Trophoblast cell (in vitro differentiated cells and primary cell): Measurements from ENCODE around the gene HS6ST2.

Experiments used
- DNase-seq, 2 donors: peaks; one replicate each; pipeline ENCODE4 v3.0.0-alpha.2; 2016
- H2AFZ ChIP-seq: 2 replicates; pipeline ENCODE4 v1.6.1; 2013; ENCODE audit warnings: low read length, moderate library complexity, mild to moderate bottlenecking; ENCODE audit not compliant: insufficient read depth, poor library complexity
- H2AK5ac ChIP-seq: 2 replicates; pipeline ENCODE4 v1.6.1; 2013; ENCODE audit warnings: mild to moderate bottlenecking, low read length
- H2BK120ac ChIP-seq: 2 replicates; pipeline ENCODE4 v1.6.1; 2013; ENCODE audit warnings: low read length, mild to moderate bottlenecking, moderate library complexity; ENCODE audit not compliant: insufficient read depth, poor library complexity
- H2BK12ac ChIP-seq: 2 replicates; pipeline ENCODE4 v1.6.1; 2013; ENCODE audit warnings: mild to moderate bottlenecking, low read length, moderate library complexity
- H2BK5ac ChIP-seq: 2 replicates; pipeline ENCODE4 v1.6.1; 2013; ENCODE audit warnings: low read length, low read depth, moderate library complexity, mild to moderate bottlenecking; ENCODE audit not compliant: poor library complexity
- H3K14ac ChIP-seq: 2 replicates; pipeline ENCODE4 v1.6.1; 2013; ENCODE audit warnings: mild to moderate bottlenecking, low read length
- H3K18ac ChIP-seq: 2 replicates; pipeline ENCODE4 v1.6.1; 2013; ENCODE audit warnings: mild to moderate bottlenecking, low read length
- H3K23ac ChIP-seq: 2 replicates; pipeline ENCODE4 v1.6.1; 2013; ENCODE audit warnings: low read length
- H3K27ac ChIP-seq: 2 replicates; pipeline ENCODE4 v1.5.1; 2013; ENCODE audit warnings: low read depth, mild to moderate bottlenecking, inconsistent platforms, low read length, moderate library complexity
- H3K27me3 ChIP-seq: 2 replicates; pipeline ENCODE4 v1.6.1; 2013; ENCODE audit warnings: inconsistent platforms, mild to moderate bottlenecking, low read length, moderate library complexity; ENCODE audit not compliant: insufficient read depth
- H3K36me3 ChIP-seq, 2 experiments: 1 replicate in 1 of 2; 2 replicates in 1 of 2; pipeline ENCODE4 v1.6.1; 2013; ENCODE audit warnings: low read length in 2 of 2, mild to moderate bottlenecking in 2 of 2, moderate library complexity in 1 of 2; ENCODE audit not compliant: insufficient read depth in 2 of 2, control insufficient read depth in 1 of 2
- H3K4ac ChIP-seq: 2 replicates; pipeline ENCODE4 v1.6.1; 2013; ENCODE audit warnings: low read depth, mild to moderate bottlenecking, low read length, moderate library complexity
- H3K4me1 ChIP-seq, 2 experiments: 1 replicate in 1 of 2; 2 replicates in 1 of 2; pipeline ENCODE4 v1.6.1; 2013; ENCODE audit warnings: low read length in 2 of 2, mild to moderate bottlenecking in 2 of 2, moderate library complexity in 1 of 2; ENCODE audit not compliant: insufficient read depth in 2 of 2, control insufficient read depth in 1 of 2
- H3K4me2 ChIP-seq: 2 replicates; pipeline ENCODE4 v1.6.1; 2013; ENCODE audit warnings: inconsistent platforms, mild to moderate bottlenecking, low read length, moderate library complexity
- H3K4me3 ChIP-seq: 2 replicates; pipeline ENCODE4 v1.5.1; 2013; ENCODE audit warnings: mild to moderate bottlenecking, low read depth, low read length, inconsistent platforms
- H3K79me1 ChIP-seq: one replicate; pipeline ENCODE4 v1.6.1; 2013; ENCODE audit warnings: low read length
- H3K79me2 ChIP-seq: 2 replicates; pipeline ENCODE4 v1.6.1; 2013; ENCODE audit warnings: low read length, mild to moderate bottlenecking; ENCODE audit not compliant: control insufficient read depth, insufficient read depth, poor library complexity
- H3K9ac ChIP-seq: 2 replicates; pipeline ENCODE4 v1.6.1; 2013; ENCODE audit warnings: mild to moderate bottlenecking, low read length
- H3K9me3 ChIP-seq: 2 replicates; pipeline ENCODE4 v1.6.1; 2013; ENCODE audit warnings: low read depth, mild to moderate bottlenecking, control low read depth, inconsistent platforms, low read length; ENCODE audit not compliant: insufficient read depth
- H4K12ac ChIP-seq: 2 replicates; pipeline ENCODE4 v1.6.1; 2013; ENCODE audit warnings: low read depth, mild to moderate bottlenecking, low read length, moderate library complexity
- H4K8ac ChIP-seq: 2 replicates; pipeline ENCODE4 v1.6.1; 2013; ENCODE audit warnings: low read depth, mild to moderate bottlenecking, low read length, moderate library complexity
- H4K91ac ChIP-seq: one replicate; pipeline ENCODE4 v1.6.1; 2013; ENCODE audit warnings: low read depth, mild to moderate bottlenecking, low read length, moderate library complexity
- WGBS: extraction: QIAGEN DNeasy Blood & Tissue Kit; methylation state at CpG from one replicate; pipeline ENCODE4 v1.1.7; 2013; ENCODE audit warnings: missing lambda C conversion rate; ENCODE audit not compliant: insufficient read length, insufficient coverage; ENCODE audit errors: extremely low coverage; 5-methylcytosine and 5-hydroxymethylcytosine counted together

Gene HS6ST2

DNA sequence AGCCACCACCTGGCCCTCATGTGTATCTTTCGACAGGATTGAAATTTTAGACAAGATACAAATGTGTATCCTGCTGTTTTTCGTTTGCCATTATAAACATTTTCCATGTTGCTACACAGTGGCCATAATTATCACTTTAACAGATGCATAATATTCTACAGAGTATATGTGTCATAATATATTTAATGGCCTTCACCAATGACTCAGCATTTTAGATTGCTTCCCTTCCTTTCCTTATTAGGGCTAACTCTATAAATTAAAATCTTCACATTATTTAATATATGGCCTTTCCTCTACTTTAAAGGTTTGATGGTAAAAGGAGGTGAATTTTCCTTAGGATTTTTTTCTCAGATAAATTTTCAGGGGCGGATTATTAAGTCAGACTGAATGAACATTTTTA, 97.4 kb downstream of the HS6ST2 start:
- H2AK5ac ChIP-seq, result no peak overlapping the region
- H2BK12ac ChIP-seq, result no peak overlapping the region
- no peak overlapping the region for H4K91ac ChIP-seq
- no peaks in the 10 kb centered on the region for H3K36me3 ChIP-seq
- H3K14ac ChIP-seq, result no peak overlapping the region
- H3K9ac ChIP-seq, result no peak overlapping the region
- WGBS, result no CpG with 5 or more reads among the region's 3 CpGs
- H3K23ac ChIP-seq, result no peak overlapping the region
- no peak overlapping the region for H3K18ac ChIP-seq
- H3K9me3 ChIP-seq, result no peaks in the 10 kb centered on the region
- H3K27ac ChIP-seq, result no peak overlapping the region
- no peak overlapping the region for H2BK5ac ChIP-seq
- H3K4me2 ChIP-seq, result no peak overlapping the region
- H3K4ac ChIP-seq, result no peak overlapping the region
- H2AFZ ChIP-seq, result no peak overlapping the region
- no peaks in the 10 kb centered on the region for H3K4me1 ChIP-seq
- H3K79me1 ChIP-seq, result no peaks in the 10 kb centered on the region
- no peaks in the 10 kb centered on the region for H3K79me2 ChIP-seq
- H4K8ac ChIP-seq, result no peak overlapping the region
- H2BK120ac ChIP-seq, result no peak overlapping the region
- no peak overlapping the region for H3K4me3 ChIP-seq
- H3K27me3 ChIP-seq, result no peaks in the 10 kb centered on the region
- no peak for DNase-seq
- H4K12ac ChIP-seq, result no peak overlapping the region

DNA sequence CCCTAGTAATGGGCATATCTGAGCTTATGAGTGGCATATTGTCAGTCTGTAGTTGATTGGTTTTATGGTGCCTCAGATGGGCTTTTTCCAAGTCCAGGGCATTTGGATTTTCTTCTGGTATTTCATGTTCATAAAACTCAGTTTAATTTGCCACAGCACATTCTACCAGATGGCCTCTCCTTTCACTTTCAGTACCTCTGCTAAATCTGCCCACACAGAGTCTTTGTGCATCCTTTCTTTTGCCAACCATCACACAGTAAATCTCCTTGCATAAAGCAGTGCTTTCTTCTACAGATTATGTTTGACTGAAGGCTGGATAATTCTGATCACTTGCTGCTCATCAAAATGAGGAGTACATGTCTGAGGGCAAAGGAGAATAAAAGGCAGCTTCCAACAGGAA, 98.2 kb downstream of the HS6ST2 start:
- Histone ChIP-seq H3K18ac (no peak overlapping the region), H3K4ac (no peak overlapping the region), H4K8ac (no peak overlapping the region), H3K79me1 (no peaks in the 10 kb centered on the region), H3K27ac (no peak overlapping the region), H3K27me3 (no peaks in the 10 kb centered on the region), H3K79me2 (no peaks in the 10 kb centered on the region), H2AK5ac (no peak overlapping the region), H3K36me3 (no peaks in the 10 kb centered on the region), H2BK12ac (no peak overlapping the region), H2BK120ac (no peak overlapping the region), H3K4me2 (no peak overlapping the region), H3K9ac (no peak overlapping the region), H4K12ac (no peak overlapping the region), H3K14ac (no peak overlapping the region), H3K4me3 (no peak overlapping the region), H2AFZ (no peak overlapping the region), H4K91ac (no peak overlapping the region), H3K9me3 (no peaks in the 10 kb centered on the region), H3K4me1 (no peaks in the 10 kb centered on the region), H3K23ac (no peak overlapping the region), H2BK5ac (no peak overlapping the region)
- DNase-seq, result no peak

DNA sequence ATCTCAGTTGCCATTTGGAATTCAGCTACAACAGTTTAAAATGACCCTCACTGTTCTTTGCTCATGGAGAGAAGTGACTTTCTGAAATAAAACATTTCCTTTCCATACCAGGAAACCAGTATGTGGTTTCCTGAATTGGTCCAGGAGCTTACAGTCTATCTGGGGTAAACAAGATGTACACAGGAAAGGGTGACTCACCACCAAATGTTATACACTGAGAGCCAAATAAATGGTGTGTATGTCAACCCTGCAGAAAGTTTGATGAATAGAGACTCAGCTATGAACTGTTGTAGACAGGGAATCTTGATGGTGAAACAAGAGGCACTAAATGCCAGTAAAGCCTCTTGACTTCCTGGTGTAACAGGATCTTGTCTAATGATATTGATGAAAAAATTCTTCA, 100.4 kb downstream of the HS6ST2 start:
- no peaks in the 10 kb centered on the region for H3K4me1 ChIP-seq
- H2BK120ac ChIP-seq, result no peak overlapping the region
- no peak overlapping the region for H4K12ac ChIP-seq
- H3K18ac ChIP-seq, result no peak overlapping the region
- no peak overlapping the region for H2AFZ ChIP-seq
- H3K79me2 ChIP-seq, result no peaks in the 10 kb centered on the region
- H2AK5ac ChIP-seq, result no peak overlapping the region
- H3K23ac ChIP-seq, result no peak overlapping the region
- H3K36me3 ChIP-seq, result no peaks in the 10 kb centered on the region
- H2BK12ac ChIP-seq, result no peak overlapping the region
- H3K4ac ChIP-seq, result no peak overlapping the region
- no peaks in the 10 kb centered on the region for H3K79me1 ChIP-seq
- no peaks in the 10 kb centered on the region for H3K9me3 ChIP-seq
- no peak overlapping the region for H3K4me3 ChIP-seq
- no peak overlapping the region for H2BK5ac ChIP-seq
- no peaks in the 10 kb centered on the region for H3K27me3 ChIP-seq
- H4K8ac ChIP-seq, result no peak overlapping the region
- no peak overlapping the region for H4K91ac ChIP-seq
- no peak overlapping the region for H3K4me2 ChIP-seq
- DNase-seq, result no peak
- no peak overlapping the region for H3K27ac ChIP-seq
- H3K14ac ChIP-seq, result no peak overlapping the region
- no peak overlapping the region for H3K9ac ChIP-seq

DNA sequence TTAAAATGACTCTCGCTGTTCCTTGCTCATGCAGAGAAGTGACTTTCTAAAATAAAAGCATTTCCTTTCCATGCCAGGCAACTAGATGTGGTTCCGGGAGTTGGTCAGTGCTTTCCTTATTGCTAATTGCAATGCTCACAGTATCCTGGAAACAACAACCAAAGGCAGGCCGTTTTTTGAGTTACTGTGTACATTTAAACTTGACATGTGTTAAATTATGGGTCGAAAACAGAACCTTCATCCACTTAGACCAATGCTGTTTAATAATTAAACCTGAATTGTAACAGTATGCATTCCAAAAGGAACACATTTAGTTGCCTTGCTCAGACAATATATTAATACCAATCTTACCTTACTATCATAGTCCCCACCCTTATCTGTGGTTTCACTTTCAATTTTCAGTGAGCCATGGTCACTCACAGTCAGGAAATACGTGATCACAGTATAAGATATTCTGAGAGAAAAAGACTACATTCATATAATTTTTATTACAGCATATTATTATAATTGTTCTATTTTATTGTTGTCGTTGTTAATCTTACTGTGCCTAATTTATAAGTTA, 102.6 kb downstream of the HS6ST2 start:
- Histone ChIP-seq H4K12ac (no peak overlapping the region), H3K9me3 (no peaks in the 10 kb centered on the region), H3K4me1 (no peaks in the 10 kb centered on the region), H2BK12ac (no peak overlapping the region), H3K36me3 (no peaks in the 10 kb centered on the region), H3K27me3 (no peaks in the 10 kb centered on the region), H3K79me1 (no peaks in the 10 kb centered on the region), H2AK5ac (no peak overlapping the region), H3K79me2 (no peaks in the 10 kb centered on the region), H3K14ac (no peak overlapping the region), H3K27ac (no peak overlapping the region), H2BK5ac (no peak overlapping the region), H4K91ac (no peak overlapping the region), H3K4ac (no peak overlapping the region), H3K23ac (no peak overlapping the region), H3K4me2 (no peak overlapping the region), H2BK120ac (no peak overlapping the region), H3K9ac (no peak overlapping the region), H3K18ac (no peak overlapping the region), H2AFZ (no peak overlapping the region), H4K8ac (no peak overlapping the region), H3K4me3 (no peak overlapping the region)
- no peak for DNase-seq
- no CpG with 5 or more reads among the region's 6 CpGs for WGBS
